ENCODE data around the gene ARHGAP15. TPM values are rescaled to one million over a fixed set of nuclear protein-coding genes. Genes with fewer than 3 reads are reported as not detected.
"Not testable (repeated sequence)": the region's sequence is repeated elsewhere in the genome, so short reads cannot be mapped to it uniquely, and the experiment has no call there.

The ARHGAP15 gene
- 16.4 TPM for polyA plus RNA-seq
- long read RNA-seq, donor 1, partial matches to known transcripts: 10 of 10 reads
- long read RNA-seq, donor 1, other reads (novel, unspliced or antisense): 0 of 10 reads
- long read RNA-seq, donor 2, partial matches to known transcripts: 0 of 3 reads
- long read RNA-seq, donor 2, other reads (novel, unspliced or antisense): 0 of 3 reads
- long read RNA-seq, donor 3: 0 reads
- long read RNA-seq, donor 4: 0 reads
- long read RNA-seq, donor 5, partial matches to known transcripts: 5 of 5 reads
- long read RNA-seq, donor 5, other reads (novel, unspliced or antisense): 0 of 5 reads
- long read RNA-seq, donor 6, partial matches to known transcripts: 5 of 8 reads
- long read RNA-seq, donor 6, other reads (novel, unspliced or antisense): 0 of 8 reads
- long read RNA-seq, donor 7: 0 reads
- long read RNA-seq, donor 8, partial matches to known transcripts: 6 of 11 reads
- long read RNA-seq, donor 8, other reads (novel, unspliced or antisense): 0 of 11 reads
- long read RNA-seq, donor 9, partial matches to known transcripts: 13 of 15 reads
- long read RNA-seq, donor 9, other reads (novel, unspliced or antisense): 0 of 15 reads
- long read RNA-seq, donor 10, partial matches to known transcripts: 0 of 2 reads
- long read RNA-seq, donor 10, other reads (novel, unspliced or antisense): 0 of 2 reads
- long read RNA-seq, donor 11, partial matches to known transcripts: 0 of 4 reads
- long read RNA-seq, donor 11, other reads (novel, unspliced or antisense): 0 of 4 reads

GRCh38 chr2:143128681-143129580, at the start of gene ARHGAP15:
Gene ARHGAP15 (plus strand): TSS chr2:143129419.
- H3K27me3 ChIP-seq (ENCODE audit: control insufficient read depth, insufficient read depth, low read length): no peaks in the 10 kb centered on the region
- H3K27ac ChIP-seq (ENCODE audit: low read length): no peak within 1 kb of the TSS
- H3K4me1 ChIP-seq (ENCODE audit: control insufficient read depth, insufficient read depth, low read length): no peaks in the 10 kb centered on the region
- no peak within 1 kb of the TSS for H3K4me3 ChIP-seq (ENCODE audit: low read length)
- DNase-seq: peak in 1 of 2 donors; percentile 16
- 74% methylated on average over 3 of the region's 13 CpGs for WGBS (ENCODE audit: insufficient coverage, low lambda C conversion rate)
- H3K36me3 ChIP-seq (ENCODE audit: control insufficient read depth, insufficient read depth, low read length): no peaks in the 10 kb centered on the region
- H3K9me3 ChIP-seq (ENCODE audit: control insufficient read depth, low read depth, low read length): no peaks in the 10 kb centered on the region

DNA sequence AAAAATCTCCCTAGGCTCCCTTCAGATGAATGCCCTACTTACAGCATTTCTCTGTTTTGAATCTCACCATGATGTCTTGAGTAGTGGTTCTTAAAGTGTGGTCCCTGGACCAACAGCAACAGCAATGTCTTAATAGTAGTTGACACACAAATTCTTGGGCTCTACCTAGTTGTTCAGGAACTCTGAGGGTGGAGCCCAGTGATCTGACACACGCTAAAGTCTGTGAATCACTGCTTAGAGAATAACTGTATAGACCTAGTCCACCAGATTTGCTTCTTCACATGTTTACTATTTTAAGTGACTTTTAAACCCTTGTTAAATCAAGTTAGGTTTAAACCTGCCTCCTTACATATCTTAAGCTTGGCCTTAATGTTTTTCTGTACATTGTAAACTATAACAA, 47.6 kb upstream of the ARHGAP15 start:
- Histone ChIP-seq H3K27ac (ENCODE audit: low read length) (no peak overlapping the region), H3K4me1 (ENCODE audit: control insufficient read depth, insufficient read depth, low read length) (no peaks in the 10 kb centered on the region), H3K36me3 (ENCODE audit: control insufficient read depth, insufficient read depth, low read length) (no peaks in the 10 kb centered on the region), H3K27me3 (ENCODE audit: control insufficient read depth, insufficient read depth, low read length) (no peaks in the 10 kb centered on the region), H3K4me3 (ENCODE audit: low read length) (no peak overlapping the region), H3K9me3 (ENCODE audit: control insufficient read depth, low read depth, low read length) (no peaks in the 10 kb centered on the region)
- WGBS (ENCODE audit: insufficient coverage, low lambda C conversion rate): no CpG with 5 or more reads among the region's 1 CpG
- DNase-seq: no peak

DNA sequence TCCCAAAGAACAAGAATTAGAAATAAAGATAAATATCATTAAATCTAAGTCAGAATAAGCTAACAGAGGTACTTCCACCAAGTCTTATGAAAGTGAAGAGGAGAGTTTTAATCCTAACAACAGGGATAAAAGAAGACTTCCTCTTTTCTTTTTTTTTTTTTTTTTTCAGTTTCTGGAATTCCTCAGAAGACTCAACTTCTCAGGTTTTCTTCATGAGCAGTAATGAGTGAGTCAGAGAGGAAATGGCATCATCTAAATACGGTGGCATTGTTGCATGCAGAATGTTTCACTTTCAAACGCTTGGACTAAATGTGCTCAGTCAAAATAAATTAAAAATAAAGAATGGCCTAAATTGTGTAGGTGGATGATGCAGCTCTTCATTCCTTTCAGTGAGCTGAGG, 45.6 kb upstream of the ARHGAP15 start:
- no peak for DNase-seq
- 82% methylated on average over 2 of the region's 2 CpGs for WGBS (ENCODE audit: insufficient coverage, low lambda C conversion rate)
- no peak overlapping the region for H3K4me3 ChIP-seq (ENCODE audit: low read length)
- H3K9me3 ChIP-seq (ENCODE audit: control insufficient read depth, low read depth, low read length): no peaks in the 10 kb centered on the region
- H3K27ac ChIP-seq (ENCODE audit: low read length): no peak overlapping the region
- H3K4me1 ChIP-seq (ENCODE audit: control insufficient read depth, insufficient read depth, low read length): no peaks in the 10 kb centered on the region
- H3K27me3 ChIP-seq (ENCODE audit: control insufficient read depth, insufficient read depth, low read length): no peaks in the 10 kb centered on the region
- no peaks in the 10 kb centered on the region for H3K36me3 ChIP-seq (ENCODE audit: control insufficient read depth, insufficient read depth, low read length)

- Histone ChIP-seq H3K4me1 (ENCODE audit: control insufficient read depth, insufficient read depth, low read length) (no peaks in the 10 kb centered on the region), H3K27me3 (ENCODE audit: control insufficient read depth, insufficient read depth, low read length) (no peaks in the 10 kb centered on the region), H3K9me3 (ENCODE audit: control insufficient read depth, low read depth, low read length) (no peaks in the 10 kb centered on the region), H3K36me3 (ENCODE audit: control insufficient read depth, insufficient read depth, low read length) (no peaks in the 10 kb centered on the region), H3K4me3 (ENCODE audit: low read length) (no peak overlapping the region), H3K27ac (ENCODE audit: low read length) (no peak overlapping the region)
- 100% methylated on average over 1 of the region's 2 CpGs for WGBS (ENCODE audit: insufficient coverage, low lambda C conversion rate)
- DNase-seq: no peak
These were observed 44.8 kb upstream of the ARHGAP15 start for GRCh38 chr2:143084462-143084861.

- Histone ChIP-seq H3K9me3 (ENCODE audit: control insufficient read depth, low read depth, low read length) (no peaks in the 10 kb centered on the region), H3K36me3 (ENCODE audit: control insufficient read depth, insufficient read depth, low read length) (no peaks in the 10 kb centered on the region), H3K27me3 (ENCODE audit: control insufficient read depth, insufficient read depth, low read length) (no peaks in the 10 kb centered on the region), H3K4me1 (ENCODE audit: control insufficient read depth, insufficient read depth, low read length) (no peaks in the 10 kb centered on the region), H3K27ac (ENCODE audit: low read length) (no peak overlapping the region), H3K4me3 (ENCODE audit: low read length) (no peak overlapping the region)
- WGBS (ENCODE audit: insufficient coverage, low lambda C conversion rate): 60% methylated on average over 1 of the region's 1 CpG
- no peak for DNase-seq
These were observed 44.0 kb upstream of the ARHGAP15 start for GRCh38 chr2:143085125-143085784.

- Histone ChIP-seq H3K9me3 (ENCODE audit: control insufficient read depth, low read depth, low read length) (no peaks in the 10 kb centered on the region), H3K4me3 (ENCODE audit: low read length) (no peak overlapping the region), H3K27me3 (ENCODE audit: control insufficient read depth, insufficient read depth, low read length) (no peaks in the 10 kb centered on the region), H3K4me1 (ENCODE audit: control insufficient read depth, insufficient read depth, low read length) (no peaks in the 10 kb centered on the region), H3K36me3 (ENCODE audit: control insufficient read depth, insufficient read depth, low read length) (no peaks in the 10 kb centered on the region), H3K27ac (ENCODE audit: low read length) (no peak overlapping the region)
- no CpG with 5 or more reads among the region's 1 CpG for WGBS (ENCODE audit: insufficient coverage, low lambda C conversion rate)
- no peak for DNase-seq
These were observed 42.2 kb upstream of the ARHGAP15 start for GRCh38 chr2:143087033-143087432.

GRCh38 chr2:143088388-143088787, 40.8 kb upstream of the ARHGAP15 start:
- Histone ChIP-seq H3K4me1 (ENCODE audit: control insufficient read depth, insufficient read depth, low read length) (no peaks in the 10 kb centered on the region), H3K36me3 (ENCODE audit: control insufficient read depth, insufficient read depth, low read length) (no peaks in the 10 kb centered on the region), H3K27me3 (ENCODE audit: control insufficient read depth, insufficient read depth, low read length) (no peaks in the 10 kb centered on the region), H3K4me3 (ENCODE audit: low read length) (no peak overlapping the region), H3K27ac (ENCODE audit: low read length) (no peak overlapping the region), H3K9me3 (ENCODE audit: control insufficient read depth, low read depth, low read length) (no peaks in the 10 kb centered on the region)
- 92% methylated on average over 2 of the region's 4 CpGs for WGBS (ENCODE audit: insufficient coverage, low lambda C conversion rate)
- DNase-seq: no peak

DNA sequence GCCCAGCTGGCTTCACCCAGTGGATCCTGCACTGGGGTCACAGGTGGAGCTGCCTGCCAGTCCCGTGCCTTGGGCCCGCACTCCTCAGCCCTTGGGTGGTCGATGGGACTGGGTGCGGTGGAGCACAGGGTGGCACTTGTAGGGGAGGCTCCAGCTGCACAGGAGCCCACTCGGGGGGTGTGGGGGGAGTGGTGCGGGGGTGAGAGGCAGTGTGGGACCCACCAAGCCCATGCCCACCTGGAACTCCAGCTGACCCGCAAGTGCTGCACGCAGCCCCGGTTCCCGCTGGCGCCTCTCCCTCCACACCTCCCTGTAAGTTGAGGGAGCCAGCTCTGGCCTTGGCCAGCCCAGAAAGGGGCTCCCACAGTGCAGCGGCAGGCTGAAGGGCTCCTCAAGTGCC, 39.7 kb upstream of the ARHGAP15 start:
- DNase-seq: not testable (repeated sequence)

DNA sequence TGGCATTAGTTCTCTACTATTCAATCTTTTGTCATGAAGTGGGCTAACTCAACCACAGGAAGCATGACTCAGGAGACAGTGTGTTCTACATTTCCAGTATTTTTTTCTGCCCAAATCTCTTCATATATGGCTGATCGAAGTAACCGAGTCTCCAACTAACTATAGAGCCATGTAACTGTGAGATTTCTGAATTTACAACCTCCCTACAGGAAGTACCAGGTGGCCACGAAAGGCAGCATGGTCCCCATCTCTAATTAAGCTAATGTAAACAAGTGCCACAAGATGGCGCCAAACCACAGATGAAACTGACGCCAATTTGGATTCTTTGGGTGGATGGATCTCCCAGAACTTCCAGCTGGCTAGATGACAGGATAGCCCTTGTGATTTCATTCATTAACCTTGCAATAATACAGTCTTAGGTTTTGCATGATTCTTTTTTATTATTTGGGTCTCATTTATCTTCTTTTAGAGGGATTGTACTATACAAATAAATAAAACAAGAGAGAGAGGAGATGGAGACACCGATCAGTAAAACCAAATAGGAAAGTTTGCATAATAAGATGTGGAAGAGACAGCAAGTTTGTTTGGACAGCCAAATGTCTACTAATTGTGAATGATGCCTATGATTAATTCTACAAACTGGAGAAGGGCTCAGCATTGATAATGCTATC, 18.3 kb upstream of the ARHGAP15 start:
- Histone ChIP-seq H3K27ac (ENCODE audit: low read length) (no peak overlapping the region), H3K36me3 (ENCODE audit: control insufficient read depth, insufficient read depth, low read length) (no peaks in the 10 kb centered on the region), H3K4me1 (ENCODE audit: control insufficient read depth, insufficient read depth, low read length) (no peaks in the 10 kb centered on the region), H3K4me3 (ENCODE audit: low read length) (no peak overlapping the region), H3K9me3 (ENCODE audit: control insufficient read depth, low read depth, low read length) (no peaks in the 10 kb centered on the region), H3K27me3 (ENCODE audit: control insufficient read depth, insufficient read depth, low read length) (no peaks in the 10 kb centered on the region)
- WGBS (ENCODE audit: insufficient coverage, low lambda C conversion rate): 80% methylated on average over 1 of the region's 6 CpGs
- peak; percentile 19 to 31 for DNase-seq

More for the DNA sequence above, 39.7 kb upstream of the ARHGAP15 start:
- H3K4me1 ChIP-seq (ENCODE audit: control insufficient read depth, insufficient read depth, low read length); H3K4me3 ChIP-seq (ENCODE audit: low read length); H3K27me3 ChIP-seq (ENCODE audit: control insufficient read depth, insufficient read depth, low read length); H3K36me3 ChIP-seq (ENCODE audit: control insufficient read depth, insufficient read depth, low read length); H3K9me3 ChIP-seq (ENCODE audit: control insufficient read depth, low read depth, low read length); H3K27ac ChIP-seq (ENCODE audit: low read length): not testable (repeated sequence)
- no CpG with 5 or more reads among the region's 12 CpGs for WGBS (ENCODE audit: insufficient coverage, low lambda C conversion rate)

Data from large intestine (tissue), 12 donors.